Suprapubic skin (tissue), 3 donors: ENCODE measurements around the gene ATG2A.

ENCODE experiments used
- POLR2AphosphoS5 ChIP-seq, 3 donors: sonication (generic); formaldehyde crosslinking; IDR thresholded peaks; one replicate each; pipeline ENCODE4 v1.6.1; 2017; ENCODE audit warnings: antibody characterized with exemption in 3 of 3
- TF ChIP-seq, protein P1 (sequence below), 2 donors: fragments of 200-600 bp in 1 of 2; fragments of 450-650 bp in 1 of 2; sonication (generic) in 1 of 2; IDR thresholded peaks; one replicate each; pipeline ENCODE4 v1.5.1; 2016 to 2019; ENCODE audit warnings: antibody characterized with exemption in 2 of 2, mild to moderate bottlenecking in 1 of 2, moderate library complexity in 1 of 2

DNA sequence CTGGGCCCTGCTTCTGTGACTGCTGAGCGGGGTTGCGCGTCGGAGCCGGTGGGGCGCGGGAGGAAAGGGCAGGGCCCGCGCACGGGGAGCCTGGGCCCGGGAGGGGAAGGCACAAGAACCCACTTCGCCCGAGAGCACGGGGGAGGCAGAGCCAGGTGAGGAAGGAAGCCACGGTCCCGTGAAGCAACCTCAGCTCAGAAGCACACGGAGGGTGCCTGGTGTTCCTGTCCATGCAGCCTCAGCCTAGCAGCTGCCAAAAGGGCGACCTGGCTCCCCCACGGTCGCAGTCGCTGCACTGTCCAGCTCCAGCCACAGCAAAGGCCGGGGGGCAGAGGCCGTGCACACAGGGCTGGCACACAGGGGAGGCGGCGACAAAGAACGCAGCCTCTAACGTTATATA is 63.3 kb downstream of the ATG2A start:
- TF ChIP-seq, protein P1, sequence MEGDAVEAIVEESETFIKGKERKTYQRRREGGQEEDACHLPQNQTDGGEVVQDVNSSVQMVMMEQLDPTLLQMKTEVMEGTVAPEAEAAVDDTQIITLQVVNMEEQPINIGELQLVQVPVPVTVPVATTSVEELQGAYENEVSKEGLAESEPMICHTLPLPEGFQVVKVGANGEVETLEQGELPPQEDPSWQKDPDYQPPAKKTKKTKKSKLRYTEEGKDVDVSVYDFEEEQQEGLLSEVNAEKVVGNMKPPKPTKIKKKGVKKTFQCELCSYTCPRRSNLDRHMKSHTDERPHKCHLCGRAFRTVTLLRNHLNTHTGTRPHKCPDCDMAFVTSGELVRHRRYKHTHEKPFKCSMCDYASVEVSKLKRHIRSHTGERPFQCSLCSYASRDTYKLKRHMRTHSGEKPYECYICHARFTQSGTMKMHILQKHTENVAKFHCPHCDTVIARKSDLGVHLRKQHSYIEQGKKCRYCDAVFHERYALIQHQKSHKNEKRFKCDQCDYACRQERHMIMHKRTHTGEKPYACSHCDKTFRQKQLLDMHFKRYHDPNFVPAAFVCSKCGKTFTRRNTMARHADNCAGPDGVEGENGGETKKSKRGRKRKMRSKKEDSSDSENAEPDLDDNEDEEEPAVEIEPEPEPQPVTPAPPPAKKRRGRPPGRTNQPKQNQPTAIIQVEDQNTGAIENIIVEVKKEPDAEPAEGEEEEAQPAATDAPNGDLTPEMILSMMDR (IDR thresholded peaks at IDR 0.05) = no peak
- TF ChIP-seq POLR2AphosphoS5 (IDR thresholded peaks at IDR 0.05) = no peak
